Measurements from ENCODE around the gene RCOR3. TPM values are rescaled to one million over a fixed set of nuclear protein-coding genes. Genes with fewer than 3 reads are reported as not detected.

Gene RCOR3
- 10.7 and 12.7 TPM in 2 replicates for total RNA-seq

DNA sequence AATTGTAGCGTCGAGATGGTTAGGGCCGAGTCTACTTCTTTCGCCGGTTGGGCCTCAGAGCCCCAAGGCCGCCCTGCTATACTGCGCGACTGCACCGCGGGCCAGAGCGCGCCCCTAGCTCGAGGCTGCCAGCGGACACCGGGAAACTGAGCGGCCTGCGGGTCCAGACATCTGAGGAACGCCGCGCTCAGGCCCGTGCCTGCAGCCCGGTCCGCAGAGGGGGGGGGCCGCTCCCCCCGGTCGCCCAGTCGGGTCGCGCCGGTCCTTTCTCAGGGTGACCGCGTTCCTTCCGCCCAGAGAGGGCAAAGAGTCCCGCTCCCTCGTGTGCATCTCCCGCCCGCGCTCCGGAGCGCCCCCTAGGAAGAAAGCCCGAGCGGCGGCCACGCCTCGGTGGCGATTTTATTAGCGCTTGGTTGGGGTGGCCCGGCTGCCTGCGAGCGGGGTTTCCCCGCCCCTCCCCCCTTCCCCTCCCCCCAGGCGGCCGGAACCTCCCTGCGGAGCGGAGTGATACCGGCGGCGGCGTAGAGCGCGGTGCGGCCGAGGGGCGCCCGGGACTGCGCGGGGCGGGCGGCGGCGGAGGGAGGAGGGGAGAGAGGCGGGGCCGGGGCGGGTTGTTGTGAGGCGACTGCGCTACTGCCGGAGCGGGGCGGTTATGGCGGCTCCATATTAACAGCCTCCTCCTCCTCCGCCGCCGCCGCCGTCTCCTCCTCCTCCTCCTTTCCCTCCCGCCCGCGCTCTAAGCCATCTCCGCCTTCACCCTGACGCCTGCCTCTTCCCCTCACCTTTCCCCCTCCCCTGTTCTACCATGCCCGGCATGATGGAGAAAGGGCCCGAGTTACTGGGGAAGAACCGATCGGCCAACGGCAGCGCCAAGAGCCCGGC lies at the start of gene RCOR3:
Gene RCOR3 (plus strand): TSS at position 611 of the 882 bp plus-strand sequence. CDS start 195 bp downstream, at position 806.

DNA sequence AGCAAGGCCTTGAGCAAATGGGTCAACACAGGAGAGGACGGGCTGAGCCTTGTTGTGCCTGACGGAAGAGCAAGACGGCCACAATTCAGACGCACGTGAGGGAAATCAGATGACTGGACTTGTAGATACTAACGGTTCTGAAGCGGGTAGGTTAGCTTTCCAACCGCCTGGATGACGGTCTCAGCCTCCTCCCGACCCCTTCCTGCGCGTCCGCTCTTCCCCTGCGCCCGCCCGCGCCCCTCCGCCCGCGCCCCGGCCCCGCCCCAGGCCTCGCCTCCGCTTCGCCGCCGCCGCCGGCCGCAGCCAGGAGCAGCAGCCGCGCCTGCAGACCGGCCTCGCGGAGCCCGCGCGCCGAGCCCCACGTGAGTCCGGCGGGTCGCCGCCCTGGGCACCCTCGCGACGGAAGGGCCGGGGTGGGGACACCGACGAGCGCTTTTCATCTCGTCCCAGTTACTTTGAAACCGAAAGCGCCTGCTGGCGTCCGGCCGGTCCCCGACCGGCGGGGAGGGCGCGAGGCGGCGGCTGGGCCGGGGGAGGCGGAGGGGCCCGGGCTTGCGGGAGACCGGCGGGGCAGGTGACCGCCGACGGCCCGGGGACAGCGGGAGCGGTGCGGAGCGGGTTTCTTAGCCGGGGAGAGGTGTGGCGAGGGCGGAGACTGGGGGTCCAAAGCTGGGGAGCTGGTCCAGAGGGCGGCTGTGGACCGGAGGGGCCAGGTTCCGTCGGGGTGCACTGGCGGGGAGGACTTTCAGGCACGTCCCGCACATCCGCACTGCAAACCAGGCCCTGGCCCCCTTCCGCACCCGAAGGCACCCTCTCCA lies 67.6 kb downstream of the RCOR3 start, which contains the start of gene TRAF5:
Gene TRAF5 (plus strand): TSS at position 306 of the 818 bp plus-strand sequence. CDS start 26,407 bp downstream, outside the sequence.

Other genes with a start within 250 kb of the RCOR3 start
- 0.19 TPM in 1 of 2 replicates, not detected in the other for gene KCNH1, start 125.2 kb upstream of the RCOR3 start, total RNA-seq
- 5.2 and 15.2 TPM in 2 replicates for gene TRAF5, start 67.5 kb downstream of the RCOR3 start, total RNA-seq
- not detected in 2 replicates for gene RD3, start 232.8 kb downstream of the RCOR3 start, total RNA-seq

All from regular cardiac myocyte (primary cell).